Measurements from ENCODE around the gene GLIS1. TPM values are rescaled to one million over a fixed set of nuclear protein-coding genes. Genes with fewer than 3 reads are reported as not detected.
A peak's percentile ranks its signal among the peaks of the same experiment; 100 is the strongest.

The GLIS1 gene
- total and polyA plus RNA-seq, 8 donors, result 0.06 to 0.26 (median 0.13) TPM; not detected in 4

- H3K4me3 ChIP-seq, result no peak overlapping the region
- intact Hi-C loops (cut with DNase I), result no loop called here
- no peaks in the 10 kb centered on the region for H3K27me3 ChIP-seq
- DNase-seq, result peak in 1 of 6 donors; percentile 49
- H3K36me3 ChIP-seq, result no peaks in the 10 kb centered on the region
- no peak for FAIRE-seq
- H3K4me1 ChIP-seq, result no peaks in the 10 kb centered on the region
- H3K9me3 ChIP-seq, result no peaks in the 10 kb centered on the region
- no peak overlapping the region for H3K27ac ChIP-seq
- 81 to 89% methylated on average over 25 of the region's 25 CpGs for WGBS, 2 donors
- ATAC-seq, result no peak
- TF ChIP-seq, protein P1, sequence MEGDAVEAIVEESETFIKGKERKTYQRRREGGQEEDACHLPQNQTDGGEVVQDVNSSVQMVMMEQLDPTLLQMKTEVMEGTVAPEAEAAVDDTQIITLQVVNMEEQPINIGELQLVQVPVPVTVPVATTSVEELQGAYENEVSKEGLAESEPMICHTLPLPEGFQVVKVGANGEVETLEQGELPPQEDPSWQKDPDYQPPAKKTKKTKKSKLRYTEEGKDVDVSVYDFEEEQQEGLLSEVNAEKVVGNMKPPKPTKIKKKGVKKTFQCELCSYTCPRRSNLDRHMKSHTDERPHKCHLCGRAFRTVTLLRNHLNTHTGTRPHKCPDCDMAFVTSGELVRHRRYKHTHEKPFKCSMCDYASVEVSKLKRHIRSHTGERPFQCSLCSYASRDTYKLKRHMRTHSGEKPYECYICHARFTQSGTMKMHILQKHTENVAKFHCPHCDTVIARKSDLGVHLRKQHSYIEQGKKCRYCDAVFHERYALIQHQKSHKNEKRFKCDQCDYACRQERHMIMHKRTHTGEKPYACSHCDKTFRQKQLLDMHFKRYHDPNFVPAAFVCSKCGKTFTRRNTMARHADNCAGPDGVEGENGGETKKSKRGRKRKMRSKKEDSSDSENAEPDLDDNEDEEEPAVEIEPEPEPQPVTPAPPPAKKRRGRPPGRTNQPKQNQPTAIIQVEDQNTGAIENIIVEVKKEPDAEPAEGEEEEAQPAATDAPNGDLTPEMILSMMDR (IDR thresholded peaks at IDR 0.05), result no peak
Observed at GRCh38 chr1:53506355-53507050, 232.5 kb downstream of the GLIS1 start.

DNA sequence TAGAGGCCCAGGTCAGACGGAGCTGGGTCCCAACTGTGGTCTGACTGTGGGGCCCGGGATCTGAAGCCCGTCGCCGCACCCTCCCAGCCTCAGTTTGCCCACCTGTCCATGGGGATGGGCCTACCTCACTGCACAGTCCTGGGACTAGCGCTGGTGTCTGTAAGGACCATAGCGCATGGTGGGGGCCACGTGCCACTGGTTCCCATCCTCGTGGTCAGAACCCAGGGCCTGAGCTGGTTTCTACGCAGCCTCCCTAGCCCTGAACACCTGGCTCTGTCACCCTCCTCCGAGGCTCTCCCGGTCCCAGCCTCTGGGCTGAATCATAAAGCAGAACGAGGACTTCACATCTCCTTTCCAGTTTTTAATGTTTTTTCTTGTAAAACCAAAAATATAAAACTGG is 233.1 kb downstream of the GLIS1 start:
- TF ChIP-seq, protein P1 (IDR thresholded peaks at IDR 0.05), result no peak
- no peak for FAIRE-seq
- peak in 1 of 6 donors; percentile 21 for DNase-seq
- intact Hi-C loops (cut with DNase I), result no loop called here
- ATAC-seq, result no peak
- H3K9me3 ChIP-seq, result no peaks in the 10 kb centered on the region
- no peaks in the 10 kb centered on the region for H3K27me3 ChIP-seq
- WGBS, 2 donors, result 84 to 90% methylated on average over 13 of the region's 13 CpGs
- no peak overlapping the region for H3K27ac ChIP-seq
- H3K4me3 ChIP-seq, result no peak overlapping the region
- no peaks in the 10 kb centered on the region for H3K36me3 ChIP-seq
- H3K4me1 ChIP-seq, result no peaks in the 10 kb centered on the region

DNA sequence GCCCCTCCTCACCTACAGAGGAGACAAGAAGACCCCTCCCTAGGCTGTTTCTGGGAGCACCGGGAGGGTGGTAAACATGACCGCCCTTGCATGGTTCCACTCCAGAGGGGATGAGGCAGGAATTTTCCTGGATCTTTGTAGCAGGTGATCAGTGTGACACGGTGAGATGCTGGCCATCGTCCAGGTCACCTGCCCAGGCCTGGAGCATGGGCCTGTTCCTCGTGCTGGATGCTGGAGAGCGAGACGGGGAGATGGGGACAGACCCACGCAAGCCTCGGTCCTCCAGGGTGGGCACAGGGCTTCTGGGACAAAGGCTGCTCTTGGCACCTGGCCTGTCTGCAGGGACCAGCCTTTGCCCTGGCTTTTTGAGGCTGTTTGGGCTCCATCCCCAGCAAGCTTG is 233.6 kb downstream of the GLIS1 start:
- DNase-seq (peak in 1 of 6 donors; percentile 44), ATAC-seq (no peak), FAIRE-seq (no peak)
- Histone ChIP-seq H3K36me3 (no peaks in the 10 kb centered on the region), H3K9me3 (no peaks in the 10 kb centered on the region), H3K27me3 (no peaks in the 10 kb centered on the region), H3K27ac (no peak overlapping the region), H3K4me3 (no peak overlapping the region), H3K4me1 (no peaks in the 10 kb centered on the region)
- TF ChIP-seq, protein P1 (IDR thresholded peaks at IDR 0.05), result no peak
- 70 to 78% methylated on average over 7 to 9 of the region's 9 CpGs for WGBS, 2 donors
- intact Hi-C loops (cut with DNase I), result no loop called here

- H3K4me3 ChIP-seq, result no peak overlapping the region
- H3K27ac ChIP-seq, result no peak overlapping the region
- TF ChIP-seq, protein P1 (IDR thresholded peaks at IDR 0.05), result no peak
- no peaks in the 10 kb centered on the region for H3K27me3 ChIP-seq
- DNase-seq, result no peak
- WGBS, 2 donors, result 76 to 82% methylated on average over 9 of the region's 9 CpGs
- intact Hi-C loops (cut with DNase I), result no loop called here
- no peak for FAIRE-seq
- no peaks in the 10 kb centered on the region for H3K4me1 ChIP-seq
- no peaks in the 10 kb centered on the region for H3K9me3 ChIP-seq
- H3K36me3 ChIP-seq, result no peaks in the 10 kb centered on the region
- ATAC-seq, result no peak
Observed at GRCh38 chr1:53504901-53505300, 234.1 kb downstream of the GLIS1 start.

DNA sequence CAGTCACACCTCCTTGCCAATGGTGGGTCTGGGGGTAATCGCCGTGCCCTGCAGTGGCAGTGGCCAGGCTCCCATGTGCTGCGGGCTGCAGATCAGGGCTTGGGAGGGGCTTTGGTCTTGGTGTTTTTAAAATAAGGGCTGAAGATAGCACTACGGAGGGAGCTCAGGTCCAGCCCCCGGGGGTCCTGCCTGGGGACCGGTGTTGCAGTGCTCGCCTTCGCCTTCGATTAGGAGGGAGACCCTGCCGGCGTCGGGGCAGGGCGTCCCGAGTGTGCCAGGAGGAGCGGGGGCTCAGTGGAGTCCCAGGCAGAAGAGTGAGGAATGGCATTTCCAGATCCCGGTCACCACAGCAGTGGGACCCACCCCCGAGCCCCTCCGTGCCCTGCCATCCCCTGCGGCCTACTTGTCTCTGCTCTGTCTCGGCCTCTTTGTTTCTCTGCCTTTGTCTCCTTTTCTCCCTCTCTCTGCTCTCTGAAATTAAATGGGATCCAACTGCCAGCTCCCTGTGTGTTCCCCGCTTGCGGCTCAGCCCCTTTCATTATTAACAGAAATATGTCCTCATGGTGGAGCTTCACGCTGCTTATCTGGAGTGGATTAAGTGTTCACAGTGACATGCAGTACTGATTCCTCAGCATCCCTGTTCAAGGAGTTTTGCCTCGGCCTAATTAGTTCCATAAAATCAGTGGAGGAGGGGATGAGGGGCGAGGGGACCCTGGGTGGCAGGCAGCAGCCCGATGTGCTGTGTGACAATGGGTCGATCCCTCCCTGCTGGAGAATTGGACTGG is 235.3 kb downstream of the GLIS1 start:
- intact Hi-C loops (cut with DNase I), result no loop called here
- 68 to 76% methylated on average over 27 of the region's 27 CpGs for WGBS, 2 donors
- DNase-seq (peak in 1 of 6 donors; percentile 54), ATAC-seq (no peak), FAIRE-seq (no peak)
- H3K36me3 ChIP-seq, result no peaks in the 10 kb centered on the region
- H3K4me1 ChIP-seq, result no peaks in the 10 kb centered on the region
- TF ChIP-seq, protein P1 (IDR thresholded peaks at IDR 0.05), result no peak
- no peak overlapping the region for H3K4me3 ChIP-seq
- H3K9me3 ChIP-seq, result no peaks in the 10 kb centered on the region
- H3K27ac ChIP-seq, result no peak overlapping the region
- H3K27me3 ChIP-seq, result no peaks in the 10 kb centered on the region
